Stimulated activated CD4-positive, alpha-beta T cell treated with anti-CD3 and anti-CD28 coated beads, Interleukin-1b, Interleukin-23, amount 100 ng/mL, for 1 hour (primary cell): Measurements from ENCODE around the gene MAPK8IP3.
"Not testable (repeated sequence)": the region's sequence is repeated elsewhere in the genome, so short reads cannot be mapped to it uniquely, and the experiment has no call there.

Experiments
- DNase-seq, 2 donors: peaks; one replicate each; pipeline ENCODE4 v3.0.0-alpha.2; 2020; ENCODE audit warnings: low read depth in 2 of 2

Gene MAPK8IP3

DNA sequence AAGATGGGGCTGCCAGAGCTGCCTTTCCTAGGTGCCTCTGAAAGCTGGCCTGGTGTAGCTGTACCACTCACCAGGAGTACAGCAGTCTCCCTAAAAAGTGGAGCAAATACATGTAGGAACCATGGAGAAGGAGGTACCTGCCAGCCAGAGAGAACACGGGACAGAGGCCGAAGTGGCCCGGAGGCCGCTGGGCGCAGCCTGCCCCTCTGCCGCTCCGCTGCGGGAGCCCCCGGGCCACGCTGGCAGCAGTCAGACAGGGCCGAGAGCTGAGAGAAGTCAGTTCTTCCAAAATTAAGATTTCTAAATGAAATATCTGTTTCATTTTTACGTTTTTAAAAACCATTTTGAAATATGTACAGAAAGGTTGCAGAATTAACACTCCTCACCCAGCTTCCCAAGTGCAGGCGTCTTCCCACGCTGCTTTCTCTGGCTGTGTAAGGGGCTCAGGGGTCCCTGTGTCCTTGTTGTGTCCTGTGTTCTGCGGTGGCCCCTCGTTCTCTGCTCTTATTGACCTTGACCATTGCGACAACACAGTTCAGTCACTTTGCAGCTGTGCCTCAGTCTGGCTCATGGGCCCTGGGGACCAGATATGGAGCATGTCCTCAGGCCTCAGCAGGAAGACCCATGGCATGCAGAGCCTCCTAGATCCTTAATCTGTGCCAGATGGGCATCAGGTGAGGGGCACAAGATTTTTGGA is 5.0 kb downstream of the MAPK8IP3 start:
- no peak for DNase-seq

DNA sequence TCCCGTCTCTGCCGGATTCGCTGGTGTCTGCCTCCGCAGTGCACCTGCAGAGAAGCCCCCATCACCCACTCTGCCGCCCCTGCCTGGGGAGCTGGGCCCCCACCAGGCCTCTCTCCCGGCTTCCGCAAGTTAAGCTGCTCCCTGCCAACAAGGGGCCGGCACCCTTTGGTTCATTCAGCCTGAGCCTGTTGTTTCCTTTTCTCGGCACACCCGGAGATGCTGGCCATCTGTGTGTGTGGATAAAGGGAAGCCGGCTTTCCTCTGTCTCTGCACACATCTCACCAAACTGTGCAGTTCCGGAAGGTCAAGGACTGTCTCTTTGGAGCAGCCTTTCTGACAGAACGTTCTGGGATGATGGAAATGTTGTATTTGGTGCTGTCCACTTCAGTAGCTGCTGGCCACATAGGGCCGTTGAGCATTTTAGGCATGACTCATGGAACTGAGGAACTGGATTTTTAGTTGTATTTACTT is 6.8 kb downstream of the MAPK8IP3 start:
- DNase-seq, result no peak

DNA sequence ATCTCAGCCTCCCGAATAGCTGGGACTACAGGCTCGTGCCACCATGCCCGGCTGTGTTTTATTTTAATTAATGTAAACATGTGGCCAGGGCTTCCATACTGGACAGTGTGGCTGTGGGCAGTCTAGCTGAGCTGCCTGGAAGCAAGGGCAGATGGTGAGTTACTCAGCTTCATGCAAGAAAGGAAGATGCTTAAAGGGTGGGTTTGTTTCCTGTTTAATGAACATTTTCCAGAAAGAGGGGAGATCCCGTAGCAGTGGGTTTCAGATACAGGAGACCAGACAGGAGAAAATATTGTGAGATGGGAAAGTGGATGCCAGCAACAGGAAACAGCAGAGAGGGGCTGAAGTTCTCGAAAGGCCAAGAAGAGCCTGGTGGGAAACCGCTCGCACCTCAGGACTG is 7.3 kb downstream of the MAPK8IP3 start:
- no peak for DNase-seq

DNA sequence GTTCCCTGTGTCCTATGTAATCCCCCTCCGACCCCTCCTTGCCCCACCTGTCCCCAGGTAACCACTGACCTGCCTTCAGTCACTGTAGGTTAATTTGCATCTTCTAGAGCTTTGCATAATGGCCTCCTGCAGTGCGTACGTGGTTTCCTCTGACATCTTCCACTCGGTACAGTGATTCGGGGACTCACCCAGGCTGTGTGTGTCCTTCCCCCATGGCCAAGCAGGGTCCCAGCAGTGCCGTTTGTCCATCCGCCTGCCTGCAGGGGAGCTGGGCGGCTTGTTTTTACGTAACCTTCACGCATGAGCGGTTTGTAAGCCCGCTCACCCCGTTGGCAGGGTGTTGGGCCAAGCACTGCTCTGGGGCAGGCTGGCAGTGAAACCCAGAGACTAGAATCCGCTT is 7.9 kb downstream of the MAPK8IP3 start:
- no peak for DNase-seq

DNA sequence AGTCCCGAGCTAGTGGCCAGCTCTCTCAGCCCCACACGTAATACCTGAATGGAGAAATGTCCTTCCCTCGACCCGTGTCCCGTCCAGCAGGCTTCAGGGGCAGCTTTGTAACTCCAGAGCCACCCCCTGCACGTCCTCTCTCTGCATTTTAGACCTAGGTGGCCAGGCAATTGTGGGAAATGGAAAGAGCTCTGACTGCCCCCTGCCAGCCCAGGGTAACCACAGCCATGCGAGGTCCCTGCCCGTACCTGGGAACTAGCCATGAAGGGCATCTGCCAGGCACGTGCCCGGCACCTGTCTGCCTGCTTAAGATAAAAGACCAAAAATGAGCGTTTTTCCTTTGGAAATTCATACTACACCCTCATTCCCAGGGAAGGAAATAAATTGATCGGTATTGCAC is 9.2 kb downstream of the MAPK8IP3 start:
- DNase-seq, result no peak

DNA sequence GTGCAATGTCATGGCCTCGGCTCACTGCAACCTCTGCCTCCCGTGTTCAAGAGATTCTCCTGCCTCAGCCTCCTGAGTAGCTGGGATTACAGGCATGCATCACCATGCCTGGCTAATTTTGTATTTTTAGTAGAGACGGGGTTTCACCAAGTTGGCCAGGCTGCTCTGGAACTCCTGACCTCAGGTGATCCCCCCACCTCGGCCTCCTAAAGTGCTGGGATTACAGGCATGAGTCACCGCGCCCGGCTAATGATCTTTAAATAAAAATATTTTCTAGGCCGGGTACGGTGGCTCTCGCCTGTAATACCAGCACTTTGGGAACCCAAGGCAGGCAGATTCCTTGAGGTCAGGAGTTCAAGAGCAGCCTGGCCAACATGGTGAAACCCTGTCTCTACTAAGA is 12.2 kb downstream of the MAPK8IP3 start:
- not testable (repeated sequence) for DNase-seq

DNA sequence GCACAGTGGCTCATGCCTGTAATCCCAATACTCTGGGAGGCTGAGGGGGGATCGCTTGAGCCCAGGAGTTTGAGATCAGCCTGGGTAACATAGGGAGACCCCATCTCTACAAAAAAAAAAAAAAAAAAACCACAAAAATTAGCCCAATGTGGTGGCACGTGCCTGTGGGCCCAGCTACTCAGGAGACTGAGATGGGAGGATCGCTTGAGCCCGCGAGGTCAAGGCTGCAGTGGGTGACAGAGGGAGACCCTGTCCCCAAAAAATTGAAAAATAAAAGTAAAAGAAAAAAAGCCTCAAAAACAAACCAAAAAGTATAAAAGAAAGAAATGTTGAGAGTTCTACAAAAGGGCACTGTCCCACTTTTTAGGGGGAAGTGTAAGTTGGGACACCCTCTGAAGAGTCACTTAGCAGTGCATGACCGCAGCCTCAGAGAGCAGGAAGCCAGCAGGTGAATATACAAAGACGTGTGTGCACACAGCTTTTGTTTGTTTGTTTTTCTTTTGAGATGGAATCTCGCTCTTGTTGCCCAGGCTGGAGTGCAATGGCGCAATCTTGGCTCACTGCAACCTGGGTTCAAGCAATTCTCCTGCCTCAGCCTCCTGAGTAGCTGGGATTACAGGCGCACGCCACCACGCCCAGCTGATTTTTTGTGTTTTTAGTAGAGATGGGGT is 13.7 kb downstream of the MAPK8IP3 start:
- DNase-seq, result not testable (repeated sequence)

DNA sequence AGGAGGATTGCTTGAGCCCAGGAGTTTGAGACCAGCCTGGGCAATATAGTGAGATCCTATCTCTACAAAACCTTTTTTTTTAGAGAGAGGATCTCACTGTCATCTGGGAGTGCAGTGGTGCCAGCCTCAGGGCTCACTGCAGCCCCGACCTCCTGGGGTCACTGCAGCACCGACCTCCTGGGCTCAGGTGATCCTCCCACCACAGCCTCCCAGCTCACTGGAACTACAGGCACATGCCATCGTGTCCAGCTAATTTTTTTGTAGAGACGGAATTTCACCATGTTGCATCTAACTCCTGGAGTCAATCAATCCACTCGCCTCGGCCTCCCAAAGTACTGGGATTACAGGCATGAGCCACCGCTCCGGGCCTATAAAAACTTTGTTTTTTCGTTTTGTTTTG is 15.4 kb downstream of the MAPK8IP3 start:
- no peak for DNase-seq

DNA sequence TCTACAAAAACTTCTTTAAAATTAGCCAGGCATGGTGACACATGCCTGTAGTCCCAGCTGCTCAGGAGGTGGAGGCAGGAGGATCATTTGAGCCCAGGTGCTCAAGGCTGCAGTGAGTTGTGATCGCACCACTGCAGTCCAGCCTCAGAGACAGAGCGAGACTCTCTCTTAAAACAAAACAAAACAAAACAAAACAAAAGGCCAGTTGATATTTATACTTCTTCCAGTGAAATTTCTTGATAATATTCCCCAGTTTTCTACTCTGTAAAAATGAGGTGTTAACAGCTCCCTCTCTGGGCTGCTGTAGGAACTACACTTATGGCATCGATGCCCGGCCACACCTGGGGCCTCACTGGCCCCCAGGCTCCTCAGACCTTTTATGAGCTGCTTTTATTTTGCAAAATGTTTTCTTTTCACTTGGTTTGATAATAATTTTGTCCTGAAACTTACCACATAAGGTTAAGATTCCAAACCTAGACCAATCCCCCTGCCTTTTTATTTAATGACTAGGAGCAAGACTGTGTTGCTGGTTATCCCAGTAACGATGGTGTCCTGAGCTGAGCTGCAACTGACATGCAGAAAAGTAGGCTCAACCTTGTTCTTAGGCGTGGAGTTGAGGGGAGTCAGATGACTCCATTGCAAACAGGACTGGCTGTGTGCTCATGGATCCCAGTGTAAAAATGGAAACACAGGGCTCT is 17.6 kb downstream of the MAPK8IP3 start:
- no peak for DNase-seq

DNA sequence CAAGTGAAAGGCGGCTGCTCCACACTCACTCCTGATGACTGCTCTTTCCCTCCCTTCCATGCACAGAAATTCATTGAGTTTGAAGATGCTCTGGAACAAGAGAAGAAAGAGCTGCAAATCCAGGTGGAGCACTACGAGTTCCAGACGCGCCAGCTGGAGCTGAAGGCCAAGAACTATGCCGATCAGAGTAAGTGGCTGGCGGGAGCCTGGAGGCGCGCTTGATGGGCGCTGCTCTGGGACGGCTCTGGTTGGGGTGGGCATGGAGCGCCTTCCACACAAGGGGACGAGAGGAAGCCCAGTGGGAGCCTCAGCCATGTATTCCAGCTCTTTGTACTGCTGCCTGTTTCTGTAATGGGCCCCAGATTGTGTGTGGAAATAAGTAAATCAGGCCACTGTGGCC is 18.5 kb downstream of the MAPK8IP3 start:
- no peak for DNase-seq

DNA sequence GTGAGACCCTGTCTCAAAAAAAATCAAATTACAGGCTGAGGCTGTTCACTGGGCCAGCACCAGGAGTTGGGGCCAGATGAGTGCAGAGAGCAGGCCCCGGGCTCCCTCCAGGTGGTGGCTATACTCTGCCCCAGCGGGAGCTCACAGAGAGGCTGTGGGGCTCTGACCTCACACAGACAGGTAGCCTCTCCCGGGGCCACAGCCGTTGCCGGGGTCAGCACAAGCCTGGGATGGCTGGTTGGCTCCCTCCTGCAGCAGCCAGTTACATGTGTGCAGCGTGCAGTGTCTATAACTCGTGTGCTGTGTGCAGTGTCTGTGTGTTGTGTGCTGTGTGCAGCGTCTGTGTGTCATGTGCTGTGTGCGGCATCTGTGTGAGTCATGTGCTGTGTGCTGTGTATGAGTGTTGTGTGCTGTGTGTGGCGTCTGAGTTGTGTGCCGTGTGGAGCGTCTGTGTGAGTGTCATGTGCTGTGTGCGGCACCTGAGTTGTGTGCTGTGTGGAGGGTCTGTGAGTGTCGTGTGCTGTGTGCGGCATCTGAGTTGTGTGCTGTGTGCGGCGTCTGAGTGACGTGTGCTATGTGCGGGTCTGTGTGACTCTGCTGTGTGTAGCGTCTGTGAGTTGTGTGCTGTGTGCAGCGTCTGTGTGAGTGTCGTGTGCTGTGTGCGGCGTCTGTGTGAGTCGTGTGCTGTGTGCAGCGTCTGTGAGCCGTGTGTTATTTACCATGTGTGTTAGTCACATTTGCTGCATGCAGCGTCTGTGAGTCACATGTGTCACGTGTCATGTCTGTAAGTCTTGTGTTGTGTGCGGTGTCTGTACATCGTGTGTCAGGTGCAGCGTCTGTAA is 20.9 kb downstream of the MAPK8IP3 start:
- no peak for DNase-seq

DNA sequence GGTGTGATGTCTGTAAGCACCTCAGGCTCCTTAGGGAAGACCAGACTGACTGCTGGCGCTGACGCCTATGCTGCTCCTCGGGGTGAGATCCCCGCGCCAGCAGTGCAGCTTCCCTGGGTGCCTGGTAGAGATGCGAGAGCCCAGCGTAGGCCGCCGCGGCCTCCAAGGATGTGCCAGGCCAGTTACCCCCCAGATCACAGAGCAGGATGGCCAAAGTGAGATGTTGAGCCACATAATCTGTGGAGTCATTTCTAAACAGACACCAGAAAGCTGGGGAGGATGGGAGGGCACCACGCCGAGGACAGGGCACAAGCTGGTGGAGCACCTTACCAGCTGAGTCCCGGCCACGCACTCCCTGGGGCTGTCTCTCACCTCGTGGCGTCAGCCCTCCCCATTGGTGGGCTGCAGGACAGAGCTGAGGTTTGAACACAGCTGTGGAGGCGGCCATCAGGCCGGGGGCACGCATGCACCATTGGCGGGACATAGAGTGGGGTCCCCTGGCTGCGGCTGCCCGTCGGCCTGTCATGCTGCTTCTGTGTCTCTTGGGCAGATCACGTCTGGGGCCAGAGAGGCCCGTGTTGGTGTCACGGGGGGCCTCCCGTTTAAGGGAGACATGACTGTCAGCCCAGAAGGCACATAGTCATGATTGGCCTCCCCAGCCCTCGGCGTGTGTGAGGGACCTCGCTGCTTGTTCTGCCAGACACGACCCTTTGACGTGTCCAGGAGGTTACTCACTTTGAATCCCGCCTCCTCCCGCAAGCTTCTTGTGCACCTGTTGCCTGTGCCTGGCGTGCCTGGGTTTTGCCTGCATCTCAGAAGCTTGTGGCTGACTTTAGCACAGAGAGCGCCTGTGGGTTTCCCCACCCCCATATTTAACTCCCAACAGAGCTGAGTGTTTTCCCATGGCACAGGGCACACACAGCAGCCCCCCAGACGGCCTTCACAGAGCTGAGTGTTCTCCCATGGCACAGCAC is 21.9 kb downstream of the MAPK8IP3 start:
- DNase-seq, result no peak

DNA sequence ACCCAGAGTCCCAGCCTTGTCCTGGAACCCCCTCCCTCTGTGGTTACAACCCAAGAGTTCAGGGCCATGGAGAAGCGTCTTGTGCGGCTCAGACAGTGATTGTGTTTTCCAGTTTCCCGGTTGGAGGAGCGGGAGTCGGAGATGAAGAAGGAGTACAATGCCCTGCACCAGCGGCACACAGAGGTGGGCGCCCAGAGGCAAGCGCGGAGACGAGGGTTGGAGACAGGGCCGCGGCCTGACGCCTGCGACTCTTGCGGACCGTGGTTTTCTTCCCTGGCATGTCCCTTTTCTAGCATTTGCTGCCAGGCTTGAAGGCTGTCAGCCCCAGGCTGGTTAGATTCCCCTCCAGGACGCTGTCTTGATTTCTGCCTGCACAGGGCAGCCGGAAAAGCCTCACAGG is 23.0 kb downstream of the MAPK8IP3 start:
- DNase-seq, result no peak

DNA sequence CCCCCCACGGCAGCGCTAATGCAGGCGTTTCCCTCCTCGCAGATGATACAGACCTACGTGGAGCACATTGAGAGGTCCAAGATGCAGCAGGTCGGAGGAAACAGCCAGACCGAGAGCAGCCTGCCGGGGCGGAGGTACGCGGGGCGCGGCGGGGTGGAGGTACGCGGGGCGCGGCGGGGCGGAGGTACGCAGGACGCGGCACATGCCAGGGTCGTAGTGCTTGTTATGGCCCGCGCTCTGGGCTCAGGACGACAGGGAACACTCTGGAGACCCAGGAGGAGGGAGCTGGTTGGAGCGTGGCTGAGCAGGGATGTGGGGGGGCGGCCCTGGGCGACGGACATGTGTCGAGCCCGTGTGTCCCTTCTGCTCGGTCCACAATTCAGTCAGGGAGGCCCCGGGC is 23.4 kb downstream of the MAPK8IP3 start:
- no peak for DNase-seq

DNA sequence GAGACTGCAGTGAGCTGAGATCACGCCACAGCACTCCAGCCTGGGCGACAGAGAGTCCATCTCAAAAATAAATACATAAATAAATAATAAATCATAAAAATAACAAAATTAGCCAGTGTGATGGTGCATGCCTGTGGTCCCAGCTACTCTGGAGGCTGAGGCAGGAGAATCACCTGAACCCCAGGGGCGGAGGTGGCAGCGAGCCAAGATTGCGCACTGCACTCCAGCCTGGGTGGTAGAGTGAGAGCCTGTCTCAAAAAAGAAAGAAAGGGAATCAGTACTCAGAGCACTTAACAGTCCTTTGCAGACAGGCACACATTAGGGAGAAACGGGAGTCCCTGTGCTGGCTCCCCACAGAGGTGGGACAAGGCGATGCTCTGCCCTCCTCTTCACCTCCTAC is 25.1 kb downstream of the MAPK8IP3 start:
- DNase-seq, result no peak

DNA sequence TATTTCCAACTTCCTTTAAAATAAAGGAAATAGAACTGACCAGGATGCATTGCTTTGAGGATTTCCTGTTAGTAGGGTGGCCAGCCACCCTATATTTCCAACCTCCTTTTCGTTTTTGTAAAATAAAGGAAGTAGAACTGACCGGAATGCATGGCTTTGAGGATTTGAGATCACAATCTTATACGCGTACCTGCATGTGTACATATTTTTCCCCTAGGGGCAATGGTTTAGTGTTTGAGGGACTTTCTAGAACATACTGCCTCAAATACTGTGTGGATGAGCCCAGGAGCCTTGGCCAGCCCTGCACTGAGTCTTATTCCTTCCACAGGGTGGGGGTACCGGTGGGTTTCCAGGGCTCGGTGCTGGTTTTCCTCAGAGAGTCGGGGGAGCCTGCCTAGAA is 25.6 kb downstream of the MAPK8IP3 start:
- DNase-seq, result no peak

DNA sequence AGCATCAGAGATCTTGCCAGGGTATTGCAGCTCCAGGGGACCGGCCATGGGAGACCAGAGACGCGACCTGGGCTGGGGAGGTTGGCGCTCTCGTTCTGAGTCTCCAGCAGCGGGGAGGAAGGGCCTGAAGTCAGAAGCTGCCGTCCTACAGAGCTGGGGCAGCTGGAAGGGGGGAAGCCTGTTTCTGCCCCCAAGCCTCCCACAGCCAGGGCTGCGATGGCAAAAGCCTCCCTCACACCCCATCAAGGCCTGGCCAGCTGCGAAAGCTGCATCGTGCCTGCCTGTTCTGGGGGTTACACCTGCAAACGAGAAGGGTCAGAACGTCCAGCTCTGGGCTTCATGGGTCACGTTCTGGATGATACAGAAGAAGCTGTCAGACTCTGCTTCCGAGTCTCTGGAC is 26.1 kb downstream of the MAPK8IP3 start:
- DNase-seq, result no peak

DNA sequence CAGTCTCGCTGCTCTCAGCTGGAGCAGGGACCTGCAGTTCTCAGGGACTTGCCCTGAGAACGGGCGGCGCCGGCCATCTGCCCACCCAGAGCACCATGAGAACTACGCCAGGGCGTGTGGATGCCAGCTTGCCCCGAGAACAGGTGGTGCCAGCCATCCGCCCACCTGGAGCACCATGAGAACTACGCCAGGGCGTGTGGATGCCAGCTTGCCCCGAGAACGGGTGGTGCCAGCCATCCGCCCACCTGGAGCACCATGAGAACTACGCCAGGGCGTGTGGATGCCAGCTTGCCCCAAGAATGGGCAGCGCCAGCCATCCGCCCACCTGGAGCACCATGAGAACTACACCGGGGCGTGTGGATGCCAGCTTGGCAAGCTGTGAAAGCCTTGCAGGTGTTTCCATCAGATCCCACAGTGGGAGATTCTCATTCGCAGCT is 26.6 kb downstream of the MAPK8IP3 start:
- not testable (repeated sequence) for DNase-seq

DNA sequence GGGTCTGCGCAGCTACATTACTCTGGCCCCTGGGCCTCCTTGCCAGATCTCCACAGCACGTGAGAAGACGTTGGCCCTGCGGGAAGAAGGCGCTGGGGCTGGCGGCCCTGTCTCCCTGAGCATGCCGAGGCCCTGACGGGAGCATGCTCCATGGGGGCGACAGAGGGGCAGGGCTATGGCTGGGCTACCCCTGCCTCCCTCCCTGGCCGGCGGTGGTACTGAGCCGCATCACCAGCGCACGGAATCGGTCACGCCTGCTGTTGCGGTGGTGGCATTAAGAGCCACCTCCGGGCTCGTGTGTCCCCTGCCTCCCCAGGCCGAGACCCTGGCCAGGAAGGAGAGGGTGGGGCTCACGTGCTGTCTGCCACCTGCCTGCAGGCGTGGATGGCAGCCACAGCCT is 28.1 kb downstream of the MAPK8IP3 start:
- no peak for DNase-seq

DNA sequence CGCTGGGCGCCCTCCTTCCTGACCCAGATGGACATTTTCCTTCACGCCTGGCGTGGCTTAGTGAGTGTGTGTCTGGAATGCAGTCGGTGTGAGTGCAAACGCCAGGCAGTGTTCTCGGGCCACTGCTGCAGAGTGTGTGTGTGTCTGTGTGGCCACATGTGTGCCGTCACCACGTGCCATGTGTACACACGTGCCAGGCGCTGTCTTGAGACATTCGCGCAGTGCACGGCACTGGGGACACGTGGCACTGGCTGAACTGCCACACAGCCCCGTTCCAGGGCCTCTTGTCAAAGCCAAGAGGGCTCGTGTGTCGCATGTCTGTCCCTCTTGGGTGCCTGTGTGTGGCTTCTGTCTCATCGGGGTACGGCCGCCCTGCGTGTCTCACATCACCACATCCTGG is 28.8 kb downstream of the MAPK8IP3 start:
- DNase-seq, result no peak

DNA sequence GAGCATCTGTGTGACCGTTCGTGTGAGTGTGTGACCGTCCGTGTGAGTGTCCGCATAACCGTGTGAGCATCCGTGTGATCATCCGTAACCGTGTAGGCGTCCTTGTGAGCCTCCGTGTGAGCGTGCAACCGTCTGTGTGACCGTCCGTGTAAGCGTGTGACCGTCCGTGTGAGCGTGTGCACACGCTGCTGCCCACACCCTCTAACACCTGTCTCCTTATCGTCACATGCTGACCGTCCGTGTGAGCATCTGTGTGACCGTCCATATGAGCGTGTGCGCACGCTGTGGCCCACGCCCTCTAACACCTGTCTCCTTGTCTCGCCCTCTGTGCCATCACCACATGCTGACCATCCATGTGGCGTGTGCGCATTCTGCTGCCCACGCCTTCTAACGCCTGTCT is 34.2 kb downstream of the MAPK8IP3 start:
- no peak for DNase-seq
